Stimulated activated effector memory CD8-positive, alpha-beta T cell treated with anti-CD3 and anti-CD28 coated beads, Interleukin-12 subunit alpha, Interleukin-12 subunit beta, amount 100 ng/mL, for 72 hours (primary cell): ENCODE data around the gene ATP4B.
A peak's percentile ranks its signal among the peaks of the same experiment; 100 is the strongest.
"Not testable (repeated sequence)": the region's sequence is repeated elsewhere in the genome, so short reads cannot be mapped to it uniquely, and the experiment has no call there.

ENCODE experiments used
- ATAC-seq: fragments of 150-1000 bp; cut with Tn5 transposase; 2 replicates; pipeline ENCODE4 v1.10.0; 2021
- DNase-seq, 2 donors: peaks; one replicate each; pipeline ENCODE4 v3.0.0; 2021 to 2022; ENCODE audit warnings: low spot score in 2 of 2
- H3K27ac Mint-ChIP-seq: one replicate; pipeline ENCODE4 v1.8.0; 2022; ENCODE audit warnings: mild to moderate bottlenecking, mixed read lengths
- H3K36me3 Mint-ChIP-seq: one replicate; pipeline ENCODE4 v1.8.0; 2022; ENCODE audit warnings: mild to moderate bottlenecking, mixed read lengths
- H3K4me1 Mint-ChIP-seq: one replicate; pipeline ENCODE4 v1.8.0; 2022; ENCODE audit warnings: mixed read lengths
- H3K4me3 Mint-ChIP-seq: one replicate; pipeline ENCODE4 v1.8.0; 2022; ENCODE audit warnings: mild to moderate bottlenecking, mixed read lengths
- H3K9me3 Mint-ChIP-seq: one replicate; pipeline ENCODE4 v1.8.0; 2022; ENCODE audit warnings: mixed read lengths

ATP4B gene

DNA sequence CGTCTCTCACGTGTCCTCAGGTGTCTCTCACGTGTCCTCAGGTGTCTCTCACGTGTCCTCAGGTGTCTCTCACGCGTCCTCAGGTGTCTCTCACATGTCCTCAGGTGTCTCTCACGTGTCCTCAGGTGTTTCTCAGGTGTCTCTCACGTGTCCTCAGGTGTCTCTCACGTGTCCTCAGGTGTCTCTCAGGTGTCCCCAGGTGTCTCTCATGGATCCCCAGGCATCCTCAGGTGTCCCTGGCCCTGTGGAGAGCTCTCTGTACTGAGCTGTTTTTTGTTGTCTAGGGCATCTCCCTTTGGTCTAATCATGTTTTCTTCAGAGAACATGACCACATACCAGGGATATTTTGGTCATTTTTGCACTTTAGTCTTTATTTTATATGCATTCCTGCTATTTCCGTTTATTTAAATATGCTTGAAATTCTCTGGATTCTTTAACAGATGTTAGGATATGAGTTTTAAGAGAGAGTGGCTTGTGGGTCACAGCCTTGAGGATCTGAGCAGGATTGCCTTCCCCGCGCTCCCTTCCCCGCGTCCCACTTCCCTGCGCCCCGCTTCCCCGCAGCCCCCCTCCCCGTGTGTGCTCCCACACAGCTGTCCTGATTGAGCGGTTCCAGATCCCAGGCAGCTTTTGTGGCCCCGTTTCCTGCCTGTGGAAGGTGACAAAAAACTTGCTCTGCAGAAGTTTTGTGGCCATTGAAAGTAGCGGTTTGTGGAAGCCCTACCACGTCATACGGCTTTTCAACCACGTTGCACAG lies 31.9 kb downstream of the ATP4B start:
- H3K36me3 Mint-ChIP-seq: peaks cover 63% of the 10 kb centered on the region
- ATAC-seq (no peak), DNase-seq (no peak)
- peaks cover 8% of the 10 kb centered on the region for H3K4me1 Mint-ChIP-seq
- no peak overlapping the region for H3K27ac Mint-ChIP-seq
- no peak overlapping the region for H3K4me3 Mint-ChIP-seq
- H3K9me3 Mint-ChIP-seq: no peaks in the 10 kb centered on the region

DNA sequence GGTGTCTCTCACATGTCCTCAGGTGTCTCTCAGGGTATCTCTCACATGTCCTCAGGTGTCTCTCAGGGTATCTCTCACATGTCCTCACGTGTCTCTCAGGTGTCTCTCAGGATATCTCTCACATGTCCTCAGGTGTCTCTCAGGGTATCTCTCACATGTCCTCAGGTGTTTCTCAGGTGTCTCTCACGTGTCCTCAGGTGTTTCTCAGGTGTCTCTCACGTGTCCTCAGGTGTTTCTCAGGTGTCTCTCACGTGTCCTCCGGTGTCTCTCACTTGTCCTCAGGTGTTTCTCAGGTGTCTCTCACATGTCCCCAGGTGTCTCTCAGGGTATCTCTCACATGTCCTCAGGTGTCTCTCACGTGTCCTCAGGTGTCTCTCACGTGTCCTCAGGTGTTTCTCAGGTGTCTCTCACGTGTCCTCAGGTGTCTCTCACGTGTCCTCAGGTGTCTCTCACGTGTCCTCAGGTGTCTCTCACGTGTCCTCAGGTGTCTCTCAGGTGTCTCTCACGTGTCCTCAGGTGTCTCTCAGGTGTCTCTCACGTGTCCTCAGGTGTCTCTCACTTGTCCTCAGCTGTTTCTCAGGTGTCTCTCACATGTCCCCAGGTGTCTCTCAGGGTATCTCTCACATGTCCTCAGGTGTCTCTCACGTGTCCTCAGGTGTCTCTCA lies 33.2 kb downstream of the ATP4B start:
- not testable (repeated sequence) for ATAC-seq, H3K27ac Mint-ChIP-seq

DNA sequence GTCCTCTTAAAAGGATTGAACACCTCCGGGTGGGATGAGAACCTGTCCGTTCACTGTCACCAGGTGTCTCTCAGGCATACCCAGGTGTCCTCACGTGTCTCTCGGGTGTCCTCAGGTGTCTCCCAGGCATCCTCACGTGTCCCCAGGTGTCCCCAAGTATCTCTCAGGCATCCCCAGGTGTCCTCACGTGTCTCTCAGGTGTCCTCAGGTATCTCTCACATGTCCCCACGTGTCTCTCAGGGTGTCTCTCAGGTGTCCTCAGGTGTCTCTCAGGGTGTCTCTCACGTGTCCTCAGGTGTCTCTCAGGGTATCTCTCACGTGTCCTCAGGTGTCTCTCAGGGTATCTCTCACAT lies 33.8 kb downstream of the ATP4B start:
- peaks cover 7% of the 10 kb centered on the region for H3K4me1 Mint-ChIP-seq
- no peaks in the 10 kb centered on the region for H3K9me3 Mint-ChIP-seq
- peaks cover 62% of the 10 kb centered on the region for H3K36me3 Mint-ChIP-seq
- no peak overlapping the region for H3K4me3 Mint-ChIP-seq
- no peak overlapping the region for H3K27ac Mint-ChIP-seq
- DNase-seq (no peak), ATAC-seq (no peak)

More for the DNA sequence above, 33.2 kb downstream of the ATP4B start:
- not testable (repeated sequence) for H3K9me3 Mint-ChIP-seq, DNase-seq, H3K4me1 Mint-ChIP-seq, H3K4me3 Mint-ChIP-seq
- H3K36me3 Mint-ChIP-seq: peaks cover 61% of the 10 kb centered on the region

DNA sequence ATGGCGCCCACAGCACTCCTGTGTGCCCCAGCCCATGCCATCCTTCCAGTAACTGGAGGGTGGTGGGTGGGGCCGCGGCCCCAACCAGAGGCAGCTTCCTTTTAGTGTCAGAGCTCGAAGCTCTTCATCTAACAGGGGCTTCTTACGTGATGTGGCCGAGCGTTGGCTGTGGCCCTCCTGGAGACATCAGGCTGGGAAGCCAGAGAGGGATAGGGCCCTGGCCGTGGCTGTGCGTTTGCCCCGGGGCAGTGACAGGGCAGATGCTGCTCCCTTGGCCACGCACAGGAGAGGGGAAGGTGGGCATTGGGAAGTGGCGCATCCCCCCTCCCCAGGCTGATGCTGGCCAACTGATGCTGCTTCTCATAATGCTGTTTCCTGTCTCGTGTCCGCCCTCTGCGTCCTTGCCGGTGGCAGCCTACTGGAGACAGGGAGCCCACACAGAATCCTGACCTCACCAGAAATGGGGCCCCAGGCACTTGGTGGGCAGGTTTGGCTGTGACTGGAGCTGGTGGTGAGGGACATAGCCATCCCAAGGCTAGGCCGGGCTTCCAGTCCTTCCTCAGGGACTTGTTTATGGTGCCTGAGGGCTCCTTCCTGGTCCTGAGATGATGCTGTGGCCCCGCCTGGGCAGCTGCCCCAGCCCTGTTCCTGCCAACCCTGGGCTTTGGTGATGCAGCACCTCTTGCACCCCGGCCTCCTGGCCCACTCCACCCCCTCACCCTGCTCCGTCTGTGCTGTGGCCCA lies 34.3 kb downstream of the ATP4B start:
- peaks cover 68% of the 10 kb centered on the region for H3K36me3 Mint-ChIP-seq

DNA sequence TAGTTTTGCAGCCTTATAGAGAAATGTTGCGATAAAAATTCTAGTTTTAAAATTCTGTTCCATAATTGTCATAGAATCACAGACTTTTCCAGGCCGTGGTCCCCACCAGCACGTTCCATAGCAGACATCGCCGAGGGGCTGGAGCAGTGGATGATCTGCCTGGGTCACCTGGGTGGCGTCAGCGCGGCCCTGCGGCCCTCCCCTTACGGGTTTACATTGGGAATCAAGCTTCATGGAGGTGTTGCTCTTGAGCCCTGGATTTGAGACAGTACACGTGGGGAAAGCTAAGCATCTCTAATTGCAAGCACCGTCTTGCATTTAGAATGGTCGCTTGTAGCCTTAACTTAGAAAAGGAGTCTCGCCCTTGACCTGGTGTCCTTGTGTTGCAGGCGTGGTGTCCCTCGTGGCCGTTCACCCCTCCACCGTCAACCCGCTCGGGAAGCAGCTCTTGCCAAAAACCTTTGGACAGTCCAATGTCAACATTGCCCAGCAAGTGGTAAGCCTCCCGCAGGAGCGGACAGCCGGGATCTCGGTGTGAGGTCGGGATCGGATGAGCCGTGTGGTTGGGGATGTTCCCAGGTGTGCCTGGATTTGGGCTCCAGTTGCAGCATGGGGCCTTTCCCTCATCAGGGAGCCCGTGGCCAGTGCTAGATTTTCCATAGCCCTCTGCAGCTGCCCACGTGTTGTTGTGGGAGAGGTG lies 35.1 kb downstream of the ATP4B start:
- no peak for DNase-seq
- H3K27ac Mint-ChIP-seq: no peak overlapping the region
- H3K4me3 Mint-ChIP-seq: no peak overlapping the region
- H3K4me1 Mint-ChIP-seq: peaks cover 7% of the 10 kb centered on the region
- H3K36me3 Mint-ChIP-seq: peaks cover 73% of the 10 kb centered on the region
- ATAC-seq: no peak
- no peaks in the 10 kb centered on the region for H3K9me3 Mint-ChIP-seq

More for the DNA sequence above, 34.3 kb downstream of the ATP4B start:
- peak; percentile 37 for ATAC-seq
- Mint-ChIP-seq H3K9me3 (no peaks in the 10 kb centered on the region), H3K4me3 (no peak overlapping the region), H3K4me1 (peaks cover 2% of the 10 kb centered on the region), H3K27ac (no peak overlapping the region)
- no peak for DNase-seq

DNA sequence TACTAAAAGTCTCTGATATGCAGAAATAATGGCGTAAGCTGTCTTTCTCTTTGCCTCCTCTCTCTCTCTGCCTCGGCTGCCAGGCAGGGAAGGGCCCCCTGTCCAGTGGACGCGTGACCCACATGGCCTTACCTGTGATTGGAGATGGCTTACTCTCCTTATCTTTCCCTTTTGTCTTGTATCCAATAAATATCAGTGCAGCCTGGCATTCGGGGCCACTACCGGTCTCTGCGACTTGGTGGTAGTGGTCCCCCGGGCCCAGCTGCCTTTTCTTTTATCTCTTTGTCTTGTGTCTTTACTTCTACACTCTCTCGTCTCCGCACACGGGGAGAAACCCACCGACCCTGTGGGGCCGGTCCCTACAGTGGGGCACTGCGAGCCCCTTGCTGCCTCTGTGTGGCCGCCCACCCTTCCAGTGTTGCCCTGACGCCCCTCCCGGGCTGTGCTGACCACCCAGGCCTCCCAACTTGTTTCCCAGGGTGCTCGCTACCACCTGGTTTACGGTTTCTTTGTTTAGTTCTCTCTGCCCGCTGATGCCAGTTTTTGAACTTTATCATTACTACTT lies 35.9 kb downstream of the ATP4B start:
- H3K36me3 Mint-ChIP-seq: peaks cover 66% of the 10 kb centered on the region
- H3K4me3 Mint-ChIP-seq, H3K27ac Mint-ChIP-seq, H3K9me3 Mint-ChIP-seq, H3K4me1 Mint-ChIP-seq, ATAC-seq, DNase-seq: not testable (repeated sequence)

DNA sequence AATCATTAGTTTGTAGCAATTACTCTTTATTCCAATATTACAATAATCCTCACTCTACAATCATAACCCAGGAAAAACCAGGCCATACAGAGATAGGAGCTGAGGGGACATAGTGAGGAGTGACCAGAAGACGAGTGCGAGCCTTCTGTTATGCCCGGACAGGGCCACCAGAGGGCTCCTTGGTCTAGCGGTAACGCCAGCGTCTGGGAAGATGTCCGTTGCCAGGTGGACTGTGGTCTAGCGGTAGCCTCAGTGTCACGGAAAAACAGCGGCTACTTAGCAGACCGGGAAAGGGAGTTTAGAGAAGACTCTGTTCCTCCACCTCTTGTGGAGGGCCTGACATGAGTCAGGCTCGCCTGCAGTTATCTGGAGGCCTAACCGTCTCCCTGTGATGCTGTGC lies 36.5 kb downstream of the ATP4B start:
- DNase-seq, H3K27ac Mint-ChIP-seq, ATAC-seq, H3K4me3 Mint-ChIP-seq, H3K9me3 Mint-ChIP-seq: not testable (repeated sequence)
- Mint-ChIP-seq H3K4me1 (peaks cover 12% of the 10 kb centered on the region), H3K36me3 (peaks cover 65% of the 10 kb centered on the region)

DNA sequence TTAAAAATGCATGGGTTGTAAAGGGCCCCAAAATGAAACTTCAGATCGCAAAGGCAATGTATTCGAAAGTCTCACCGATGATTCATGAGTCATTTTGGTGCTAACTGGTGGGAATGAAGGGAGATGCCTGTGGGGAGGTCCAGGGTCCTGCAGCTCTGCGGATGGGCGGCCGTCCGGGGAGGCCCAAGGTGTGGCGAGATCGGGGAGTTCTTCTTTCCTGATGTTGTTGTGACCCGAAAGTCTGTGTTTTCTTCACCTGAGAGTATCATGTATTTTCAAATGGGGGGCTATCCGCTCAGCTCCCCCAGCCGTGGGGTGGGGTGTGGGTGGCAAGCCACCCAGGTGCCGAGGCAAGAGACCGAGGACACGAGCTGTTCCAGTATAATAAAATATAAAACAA lies 37.0 kb downstream of the ATP4B start:
- Mint-ChIP-seq H3K9me3 (no peaks in the 10 kb centered on the region), H3K36me3 (peaks cover 65% of the 10 kb centered on the region), H3K4me1 (peaks cover 15% of the 10 kb centered on the region), H3K4me3 (no peak overlapping the region), H3K27ac (no peak overlapping the region)
- DNase-seq (no peak), ATAC-seq (no peak)

DNA sequence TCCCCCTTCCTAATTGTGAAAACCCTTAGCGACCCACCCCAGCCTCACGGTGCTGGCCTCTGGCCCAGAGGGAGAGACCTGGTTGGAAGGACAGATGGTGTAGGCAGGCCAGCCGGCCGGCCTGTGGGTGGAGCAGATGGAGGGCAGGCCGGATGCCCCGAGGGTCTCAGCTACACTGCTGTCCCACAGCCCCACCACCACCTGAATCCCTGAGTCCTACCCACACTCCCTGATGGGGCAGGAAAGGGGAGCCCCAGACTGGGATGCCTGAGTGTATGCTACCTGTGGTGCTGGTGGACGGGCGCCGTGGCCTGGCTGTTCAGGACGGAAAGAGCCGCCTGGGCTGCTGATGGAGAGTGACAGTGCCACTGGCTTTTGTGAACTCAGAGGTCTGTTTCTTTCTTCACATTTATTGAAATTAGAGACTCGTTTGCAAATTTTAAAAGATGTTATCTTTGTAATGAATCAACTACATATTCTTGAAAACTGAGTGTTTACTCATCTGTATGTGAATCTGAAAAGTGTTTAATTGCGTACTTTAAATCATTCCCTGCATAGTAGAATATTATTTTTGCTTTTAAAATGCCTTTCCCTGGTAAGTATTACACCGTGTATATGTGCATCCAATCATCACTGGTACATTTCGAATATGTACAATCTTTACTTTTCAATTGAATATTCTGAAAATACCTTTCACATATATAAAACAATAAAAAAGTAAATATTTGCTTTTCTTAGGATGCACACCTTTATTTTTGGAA lies 37.8 kb downstream of the ATP4B start:
- Mint-ChIP-seq H3K9me3 (no peaks in the 10 kb centered on the region), H3K4me1 (peaks cover 15% of the 10 kb centered on the region), H3K27ac (no peak overlapping the region), H3K4me3 (no peak overlapping the region), H3K36me3 (peaks cover 64% of the 10 kb centered on the region)
- no peak for ATAC-seq
- DNase-seq: no peak

DNA sequence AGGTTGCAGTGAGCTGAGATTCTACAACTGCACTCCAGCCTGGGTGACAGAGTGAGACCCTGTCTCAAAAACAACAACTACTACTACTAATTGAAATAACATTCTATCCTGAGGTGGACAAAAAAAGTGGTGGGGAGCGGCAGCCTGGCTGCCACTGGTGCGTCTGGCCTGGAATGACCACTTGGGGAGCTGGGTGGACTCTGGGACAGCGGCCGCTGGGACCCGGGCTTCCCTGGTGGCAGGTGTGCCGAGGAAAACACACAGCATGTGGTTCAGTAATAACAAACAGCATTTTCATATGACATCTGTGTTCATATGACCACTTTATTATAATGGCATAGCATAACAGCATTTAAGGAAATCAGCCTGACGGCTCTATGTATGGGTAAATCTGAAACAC lies 39.5 kb downstream of the ATP4B start:
- H3K27ac Mint-ChIP-seq: peak overlapping the region; percentile 61
- H3K36me3 Mint-ChIP-seq: peaks cover 48% of the 10 kb centered on the region
- peaks cover 15% of the 10 kb centered on the region for H3K4me1 Mint-ChIP-seq
- no peak for ATAC-seq
- no peaks in the 10 kb centered on the region for H3K9me3 Mint-ChIP-seq
- H3K4me3 Mint-ChIP-seq: no peak overlapping the region
- DNase-seq: no peak

DNA sequence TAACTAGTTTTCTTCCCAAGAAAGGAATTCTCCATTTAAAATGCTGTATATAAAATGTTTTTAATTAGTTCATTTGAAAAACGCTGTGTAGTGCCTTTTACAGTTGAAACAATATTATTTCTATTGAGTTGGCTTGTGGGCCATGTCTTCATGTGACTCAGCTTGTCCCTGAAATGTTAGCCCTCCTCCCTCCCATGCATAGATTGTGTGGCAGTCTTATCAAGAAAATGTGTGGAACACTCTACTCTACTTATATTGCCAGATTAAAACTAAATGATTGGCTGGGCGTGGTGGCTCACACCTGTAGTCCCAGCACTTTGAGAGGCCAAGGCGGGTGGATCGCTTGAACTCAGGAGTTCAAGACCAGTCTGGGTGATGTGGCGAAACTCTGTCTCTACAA lies 40.0 kb downstream of the ATP4B start:
- Mint-ChIP-seq H3K36me3 (peaks cover 44% of the 10 kb centered on the region), H3K27ac (no peak overlapping the region), H3K4me1 (peaks cover 15% of the 10 kb centered on the region), H3K4me3 (no peak overlapping the region), H3K9me3 (no peaks in the 10 kb centered on the region)
- DNase-seq (no peak), ATAC-seq (no peak)

DNA sequence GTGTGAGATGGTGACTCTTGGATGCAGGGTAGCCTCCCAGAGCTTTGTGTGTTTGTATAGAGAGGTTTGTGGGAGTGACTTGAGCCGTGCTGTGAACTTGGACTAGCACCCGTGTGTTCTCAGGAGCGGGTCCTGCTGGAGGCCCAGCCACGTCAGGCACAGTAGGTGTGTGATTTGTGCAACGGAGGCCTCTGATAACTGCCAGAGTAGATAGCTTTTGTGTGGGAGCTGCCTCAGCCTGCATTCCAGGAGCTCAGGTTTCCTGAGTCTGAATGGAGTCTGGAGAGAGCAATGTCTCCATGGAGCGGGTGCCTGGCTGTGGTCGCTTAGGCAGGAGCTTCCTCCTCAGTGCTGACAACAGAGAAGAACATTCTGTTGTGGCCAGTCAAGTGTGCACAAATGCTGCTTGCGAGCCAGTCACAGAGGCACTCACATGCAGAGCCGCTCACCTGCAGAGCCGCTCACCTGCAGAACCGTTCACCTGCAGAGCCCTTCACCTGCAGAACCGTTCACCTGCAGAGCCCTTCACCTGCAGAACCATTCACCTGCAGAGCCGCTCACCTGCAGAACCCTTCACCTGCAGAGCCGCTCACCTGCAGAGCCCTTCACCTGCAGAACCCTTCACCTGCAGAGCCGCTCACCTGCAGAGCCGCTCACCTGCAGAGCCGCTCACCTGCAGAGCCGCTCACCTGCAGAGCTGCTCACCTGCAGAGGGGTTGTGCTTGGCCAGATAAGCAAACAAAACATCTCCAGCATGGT lies 40.8 kb downstream of the ATP4B start:
- Mint-ChIP-seq H3K9me3 (no peaks in the 10 kb centered on the region), H3K36me3 (peaks cover 38% of the 10 kb centered on the region), H3K4me3 (no peak overlapping the region), H3K4me1 (peaks cover 15% of the 10 kb centered on the region), H3K27ac (no peak overlapping the region)
- no peak for ATAC-seq
- no peak for DNase-seq

DNA sequence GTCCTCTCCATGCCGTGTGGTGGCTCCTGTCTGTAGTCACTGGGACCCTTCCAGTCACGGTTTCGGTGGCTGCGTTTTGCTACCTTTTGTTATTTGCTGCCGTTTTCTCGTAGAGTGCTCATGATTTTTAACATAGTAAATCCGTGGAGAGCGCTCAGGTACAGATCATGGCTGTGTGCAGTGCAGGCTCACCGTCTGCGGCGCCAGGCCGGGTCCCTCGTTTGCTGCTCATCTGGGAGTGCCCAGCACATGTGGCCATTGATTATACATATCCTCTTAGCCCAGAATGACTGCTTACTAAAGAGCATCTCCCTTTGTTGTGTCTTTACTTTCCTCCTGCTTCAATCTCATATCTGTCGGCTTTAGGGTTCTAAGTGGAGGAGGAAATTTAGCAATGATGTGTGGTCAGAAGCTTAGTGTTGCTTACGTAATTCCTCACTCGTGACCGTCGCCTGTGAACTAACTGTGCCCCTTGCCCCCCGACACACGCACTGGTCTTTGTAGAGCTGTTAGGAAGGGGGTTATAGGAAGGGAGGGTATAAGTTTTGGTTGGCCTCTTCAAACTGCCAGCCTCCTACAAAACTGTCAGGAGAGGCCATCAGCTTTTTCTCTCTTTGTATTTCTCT lies 41.6 kb downstream of the ATP4B start:
- DNase-seq: no peak
- Mint-ChIP-seq H3K36me3 (peaks cover 34% of the 10 kb centered on the region), H3K4me3 (no peak overlapping the region), H3K27ac (no peak overlapping the region), H3K9me3 (no peaks in the 10 kb centered on the region), H3K4me1 (peaks cover 15% of the 10 kb centered on the region)
- no peak for ATAC-seq
